ENCODE results near the gene VEPH1. TPM values are rescaled to one million over a fixed set of nuclear protein-coding genes. Genes with fewer than 3 reads are reported as not detected.

The VEPH1 gene
- total and polyA plus RNA-seq, 9 of the 15 experiments (the other 6 are each of a cell fraction or from before 2014, with no cell fraction given), result 4.5 to 15.6 (median 5.8) TPM

DNA sequence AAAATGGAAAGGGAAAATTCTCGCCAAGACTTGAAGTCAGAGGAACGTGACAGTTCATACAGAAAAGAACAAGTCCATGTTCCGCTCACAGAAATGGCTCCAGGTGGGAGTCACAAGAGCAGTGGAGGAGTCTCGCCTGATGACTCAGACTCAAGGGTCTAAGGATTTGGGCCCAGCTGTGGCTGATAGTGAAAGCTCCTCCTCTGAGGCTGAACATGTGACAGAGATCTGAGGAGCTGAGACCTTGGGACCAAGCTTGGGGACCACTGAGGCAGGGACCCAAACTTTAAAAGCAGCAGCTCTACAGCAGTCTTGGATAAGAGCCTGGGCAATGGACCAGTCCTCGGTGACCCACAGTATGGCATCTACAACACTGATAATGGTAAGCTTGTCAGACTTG is 9.3 kb upstream of the VEPH1 start (continued):
- TF ChIP-seq ETS2 (tag; IDR thresholded peaks at IDR 0.05; ENCODE audit: borderline replicate concordance, poor library complexity, severe bottlenecking) (no peak), CBX3 (IDR thresholded peaks at IDR 0.05; ENCODE audit: borderline replicate concordance in 1 of 2, low read length in 2 of 2) (no peak), BMI1 (IDR thresholded peaks at IDR 0.05; ENCODE audit: low read length) (no peak), TEAD2 (tag; IDR thresholded peaks at IDR 0.05) (no peak), GABPA (tag; conservative IDR thresholded peaks at IDR 0.05; ENCODE audit: low read depth) (no peak), IRF1 (CRISPR knock-in tag; IDR thresholded peaks at IDR 0.05; ENCODE audit: borderline replicate concordance) (no peak), SETDB1 (IDR thresholded peaks at IDR 0.05; ENCODE audit: low read length) (no peak), PHF21A (IDR thresholded peaks at IDR 0.05; ENCODE audit: borderline replicate concordance, low read depth) (no peak), ZBTB5 (IDR thresholded peaks at IDR 0.05) (no peak), ZNF445 (CRISPR knock-in tag; IDR thresholded peaks at IDR 0.05; ENCODE audit: low read depth) (no peak), ID3 (CRISPR knock-in tag; IDR thresholded peaks at IDR 0.05) (no peak), ID3 (tag; IDR thresholded peaks at IDR 0.05) (no peak), WHSC1 (IDR thresholded peaks at IDR 0.05; ENCODE audit: low read length) (no peak)
- TF ChIP-seq, protein P1, sequence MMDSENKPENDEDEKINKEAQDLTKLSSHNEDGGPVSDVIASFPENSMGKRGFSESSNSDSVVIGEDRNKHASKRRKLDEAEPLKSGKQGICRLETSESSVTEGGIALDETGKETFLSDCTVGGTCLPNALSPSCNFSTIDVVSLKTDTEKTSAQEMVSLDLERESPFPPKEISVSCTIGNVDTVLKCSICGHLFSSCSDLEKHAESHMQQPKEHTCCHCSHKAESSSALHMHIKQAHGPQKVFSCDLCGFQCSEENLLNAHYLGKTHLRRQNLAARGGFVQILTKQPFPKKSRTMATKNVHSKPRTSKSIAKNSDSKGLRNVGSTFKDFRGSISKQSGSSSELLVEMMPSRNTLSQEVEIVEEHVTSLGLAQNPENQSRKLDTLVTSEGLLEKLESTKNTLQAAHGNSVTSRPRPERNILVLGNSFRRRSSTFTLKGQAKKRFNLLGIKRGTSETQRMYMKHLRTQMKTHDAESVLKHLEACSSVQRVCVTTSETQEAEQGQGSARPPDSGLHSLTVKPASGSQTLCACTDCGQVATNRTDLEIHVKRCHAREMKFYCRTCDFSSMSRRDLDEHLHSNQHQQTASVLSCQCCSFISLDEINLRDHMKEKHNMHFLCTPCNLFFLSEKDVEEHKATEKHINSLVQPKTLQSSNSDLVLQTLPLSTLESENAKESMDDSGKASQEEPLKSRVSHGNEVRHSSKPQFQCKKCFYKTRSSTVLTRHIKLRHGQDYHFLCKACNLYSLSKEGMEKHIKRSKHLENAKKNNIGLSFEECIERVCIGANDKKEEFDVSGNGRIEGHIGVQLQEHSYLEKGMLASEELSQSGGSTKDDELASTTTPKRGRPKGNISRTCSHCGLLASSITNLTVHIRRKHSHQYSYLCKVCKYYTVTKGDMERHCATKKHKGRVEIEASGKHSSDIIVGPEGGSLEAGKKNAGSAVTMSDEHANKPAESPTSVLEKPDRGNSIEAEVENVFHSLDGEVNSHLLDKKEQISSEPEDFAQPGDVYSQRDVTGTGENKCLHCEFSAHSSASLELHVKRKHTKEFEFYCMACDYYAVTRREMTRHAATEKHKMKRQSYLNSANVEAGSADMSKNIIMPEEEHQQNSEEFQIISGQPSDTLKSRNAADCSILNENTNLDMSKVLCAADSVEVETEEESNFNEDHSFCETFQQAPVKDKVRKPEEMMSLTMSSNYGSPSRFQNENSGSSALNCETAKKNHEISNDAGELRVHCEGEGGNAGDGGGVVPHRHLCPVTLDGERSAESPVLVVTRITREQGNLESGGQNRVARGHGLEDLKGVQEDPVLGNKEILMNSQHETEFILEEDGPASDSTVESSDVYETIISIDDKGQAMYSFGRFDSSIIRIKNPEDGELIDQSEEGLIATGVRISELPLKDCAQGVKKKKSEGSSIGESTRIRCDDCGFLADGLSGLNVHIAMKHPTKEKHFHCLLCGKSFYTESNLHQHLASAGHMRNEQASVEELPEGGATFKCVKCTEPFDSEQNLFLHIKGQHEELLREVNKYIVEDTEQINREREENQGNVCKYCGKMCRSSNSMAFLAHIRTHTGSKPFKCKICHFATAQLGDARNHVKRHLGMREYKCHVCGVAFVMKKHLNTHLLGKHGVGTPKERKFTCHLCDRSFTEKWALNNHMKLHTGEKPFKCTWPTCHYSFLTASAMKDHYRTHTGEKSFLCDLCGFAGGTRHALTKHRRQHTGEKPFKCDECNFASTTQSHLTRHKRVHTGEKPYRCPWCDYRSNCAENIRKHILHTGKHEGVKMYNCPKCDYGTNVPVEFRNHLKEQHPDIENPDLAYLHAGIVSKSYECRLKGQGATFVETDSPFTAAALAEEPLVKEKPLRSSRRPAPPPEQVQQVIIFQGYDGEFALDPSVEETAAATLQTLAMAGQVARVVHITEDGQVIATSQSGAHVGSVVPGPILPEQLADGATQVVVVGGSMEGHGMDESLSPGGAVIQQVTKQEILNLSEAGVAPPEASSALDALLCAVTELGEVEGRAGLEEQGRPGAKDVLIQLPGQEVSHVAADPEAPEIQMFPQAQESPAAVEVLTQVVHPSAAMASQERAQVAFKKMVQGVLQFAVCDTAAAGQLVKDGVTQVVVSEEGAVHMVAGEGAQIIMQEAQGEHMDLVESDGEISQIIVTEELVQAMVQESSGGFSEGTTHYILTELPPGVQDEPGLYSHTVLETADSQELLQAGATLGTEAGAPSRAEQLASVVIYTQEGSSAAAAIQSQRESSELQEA (IDR thresholded peaks at IDR 0.05; ENCODE audit: low read depth), result no peak
- TF ChIP-seq, protein P2, sequence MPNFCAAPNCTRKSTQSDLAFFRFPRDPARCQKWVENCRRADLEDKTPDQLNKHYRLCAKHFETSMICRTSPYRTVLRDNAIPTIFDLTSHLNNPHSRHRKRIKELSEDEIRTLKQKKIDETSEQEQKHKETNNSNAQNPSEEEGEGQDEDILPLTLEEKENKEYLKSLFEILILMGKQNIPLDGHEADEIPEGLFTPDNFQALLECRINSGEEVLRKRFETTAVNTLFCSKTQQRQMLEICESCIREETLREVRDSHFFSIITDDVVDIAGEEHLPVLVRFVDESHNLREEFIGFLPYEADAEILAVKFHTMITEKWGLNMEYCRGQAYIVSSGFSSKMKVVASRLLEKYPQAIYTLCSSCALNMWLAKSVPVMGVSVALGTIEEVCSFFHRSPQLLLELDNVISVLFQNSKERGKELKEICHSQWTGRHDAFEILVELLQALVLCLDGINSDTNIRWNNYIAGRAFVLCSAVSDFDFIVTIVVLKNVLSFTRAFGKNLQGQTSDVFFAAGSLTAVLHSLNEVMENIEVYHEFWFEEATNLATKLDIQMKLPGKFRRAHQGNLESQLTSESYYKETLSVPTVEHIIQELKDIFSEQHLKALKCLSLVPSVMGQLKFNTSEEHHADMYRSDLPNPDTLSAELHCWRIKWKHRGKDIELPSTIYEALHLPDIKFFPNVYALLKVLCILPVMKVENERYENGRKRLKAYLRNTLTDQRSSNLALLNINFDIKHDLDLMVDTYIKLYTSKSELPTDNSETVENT (CRISPR knock-in tag; IDR thresholded peaks at IDR 0.05), result no peak
